GM23248 (cell line): ENCODE data around the gene PCCA. TPM values are rescaled to one million over a fixed set of nuclear protein-coding genes. Genes with fewer than 3 reads are reported as not detected.

Source experiments
- DNase-seq: peaks from one replicate; pipeline ENCODE4 v3.0.0-alpha.2; 2015
- H2AFZ ChIP-seq: fragments of 200-600 bp; sonication (generic); 2 replicates; pipeline ENCODE4 v1.6.1; 2016; ENCODE audit warnings: antibody characterized with exemption
- H3F3A ChIP-seq: fragments of 200-600 bp; sonication (generic); 2 replicates; pipeline ENCODE4 v1.6.1; 2016; ENCODE audit warnings: mild to moderate bottlenecking, antibody characterized with exemption, mixed run types; ENCODE audit not compliant: insufficient read depth
- H3K27ac ChIP-seq: fragments of 200-600 bp; sonication (generic); 2 replicates; pipeline ENCODE4 v1.5.1; 2016; ENCODE audit warnings: mild to moderate bottlenecking
- H3K27me3 ChIP-seq: fragments of 200-600 bp; sonication (generic); replicated peaks from 2 replicates; pipeline ENCODE4 v1.6.1; 2016; ENCODE audit warnings: mild to moderate bottlenecking; ENCODE audit not compliant: insufficient read depth
- H3K36me3 ChIP-seq: fragments of 200-600 bp; sonication (generic); 2 replicates; pipeline ENCODE4 v1.6.1; 2016; ENCODE audit warnings: low read depth, mild to moderate bottlenecking
- H3K4me1 ChIP-seq: fragments of 200-600 bp; sonication (generic); 2 replicates; pipeline ENCODE4 v1.6.1; 2016; ENCODE audit warnings: mild to moderate bottlenecking; ENCODE audit not compliant: insufficient read depth
- H3K4me2 ChIP-seq: fragments of 200-600 bp; sonication (generic); one replicate; pipeline ENCODE4 v1.6.1; 2016; ENCODE audit warnings: mild to moderate bottlenecking; ENCODE audit not compliant: unreplicated experiment
- H3K4me3 ChIP-seq: fragments of 200-600 bp; sonication (generic); 2 replicates; pipeline ENCODE4 v1.5.1; 2016; ENCODE audit warnings: mild to moderate bottlenecking
- H3K79me2 ChIP-seq: fragments of 200-600 bp; sonication (generic); 2 replicates; pipeline ENCODE4 v1.6.1; 2016; ENCODE audit warnings: mild to moderate bottlenecking; ENCODE audit not compliant: insufficient read depth
- H3K9ac ChIP-seq: fragments of 200-600 bp; sonication (generic); 2 replicates; pipeline ENCODE4 v1.6.1; 2016; ENCODE audit warnings: mild to moderate bottlenecking
- H3K9me2 ChIP-seq: fragments of 200-600 bp; sonication (generic); 2 replicates; pipeline ENCODE4 v1.6.1; 2016; ENCODE audit warnings: mixed run types, mild to moderate bottlenecking, moderate library complexity; ENCODE audit not compliant: insufficient read depth
- H3K9me3 ChIP-seq: fragments of 200-600 bp; sonication (generic); one replicate; pipeline ENCODE4 v1.6.1; 2017; ENCODE audit warnings: low read depth
- H4K20me1 ChIP-seq: fragments of 200-600 bp; sonication (generic); 2 replicates; pipeline ENCODE4 v1.6.0; 2016; ENCODE audit not compliant: insufficient read depth
- EZH2 ChIP-seq: fragments of 200-600 bp; sonication (generic); IDR thresholded peaks from 2 replicates; pipeline ENCODE4 v1.6.1; 2018; ENCODE audit warnings: antibody characterized with exemption, mild to moderate bottlenecking; ENCODE audit not compliant: insufficient read depth, poor library complexity, severe bottlenecking
- EZH2phosphoT487 ChIP-seq: fragments of 200-600 bp; sonication (generic); IDR thresholded peaks from 2 replicates; pipeline ENCODE4 v1.6.1; 2018; ENCODE audit warnings: antibody characterized with exemption, moderate library complexity, mild to moderate bottlenecking, low read depth; ENCODE audit not compliant: insufficient read depth
- WGBS, 2 experiments: methylation state at CpG; one replicate each; pipeline ENCODE4 v1.1.6; 2015 to 2017; ENCODE audit warnings: low lambda C conversion rate in 2 of 2, low coverage in 1 of 2; ENCODE audit errors: missing lambda C conversion rate in 2 of 2; 5-methylcytosine and 5-hydroxymethylcytosine counted together
- in situ Hi-C: fragments of 300-500 bp; cut with MboI; formaldehyde crosslinking; loops from 2 replicates; pipeline ENCODE4 v1.15.0; 2020
- polyA plus RNA-seq: library from polyadenylated mRNA; unstranded; fragments of >200 nt; fragmentation: Nextera tagmentation; extraction: Ambion mirVana; gene quantifications from 2 replicates; pipeline ENCODE4 v1.2.1, GENCODE V29; 2016
- total RNA-seq: library from RNA; depleted of rRNA; stranded (reverse); fragments of >200 nt; shearing (Covaris generic); gene quantifications from 2 replicates; pipeline ENCODE4 v1.2.3, GENCODE V29; 2014

The PCCA gene
- total and polyA plus RNA-seq, 2 experiments from 2014 or later = 9.1 to 9.6 TPM

DNA sequence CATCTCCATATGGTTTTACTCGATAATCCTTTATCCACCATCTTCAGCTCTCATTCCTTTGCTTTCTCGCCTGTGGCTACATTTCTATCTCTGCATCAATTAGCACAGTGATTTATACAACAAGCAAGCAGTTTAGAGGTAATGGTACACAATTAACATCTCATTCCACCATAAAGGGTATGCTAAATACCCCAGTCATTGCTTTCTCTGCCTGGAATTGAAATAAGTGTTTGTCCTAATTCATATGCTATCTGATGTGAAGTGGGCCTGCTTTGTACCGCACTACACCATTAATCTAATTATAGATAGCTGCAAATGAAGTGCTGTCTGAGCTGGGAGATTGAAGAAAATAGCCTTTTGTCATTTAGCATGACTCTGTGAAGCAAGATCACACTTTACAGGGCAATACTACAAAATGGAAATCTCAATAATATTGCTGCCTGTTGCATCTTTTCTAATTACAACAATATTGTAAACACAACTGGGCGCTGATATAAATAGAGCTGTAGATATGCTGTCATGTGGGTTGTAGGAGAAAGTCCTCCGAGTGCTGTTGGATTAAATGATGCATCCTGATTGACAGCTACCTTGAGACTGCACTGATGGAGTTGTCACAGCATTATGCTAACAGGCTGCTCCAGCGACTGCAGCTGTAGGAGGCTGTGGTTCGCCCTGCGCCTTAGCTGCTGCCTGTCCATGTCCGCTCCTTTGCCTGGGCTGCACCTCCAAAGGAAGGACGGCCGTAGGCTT, 421.5 kb downstream of the PCCA start:
- Histone ChIP-seq H3K4me1 (no peaks in the 10 kb centered on the region), H3K9ac (no peak overlapping the region), H3F3A (no peaks in the 10 kb centered on the region), H3K36me3 (no peaks in the 10 kb centered on the region), H3K9me2 (no peaks in the 10 kb centered on the region), H3K27me3 (no peaks in the 10 kb centered on the region), H3K79me2 (no peaks in the 10 kb centered on the region), H3K9me3 (no peaks in the 10 kb centered on the region), H3K4me3 (no peak overlapping the region), H3K27ac (no peak overlapping the region), H3K4me2 (no peak overlapping the region), H4K20me1 (no peaks in the 10 kb centered on the region), H2AFZ (no peak overlapping the region)
- TF ChIP-seq EZH2phosphoT487 (no peak), EZH2 (no peak)
- in situ Hi-C loops = loop anchor here (10.0 to 25.0 kb wide), 2 partner anchors 273 to 856 kb away; no protein-coding TSS in a partner anchor
- WGBS, 2 experiments = 94% methylated on average over 11 of the region's 11 CpGs
- no peak for DNase-seq

- Histone ChIP-seq H3K27ac (no peak overlapping the region), H3K4me2 (no peak overlapping the region), H2AFZ (no peak overlapping the region), H3K79me2 (no peaks in the 10 kb centered on the region), H3F3A (no peaks in the 10 kb centered on the region), H3K4me1 (no peaks in the 10 kb centered on the region), H3K9ac (no peak overlapping the region), H3K9me3 (no peaks in the 10 kb centered on the region), H3K27me3 (no peaks in the 10 kb centered on the region), H3K4me3 (no peak overlapping the region), H3K9me2 (no peaks in the 10 kb centered on the region), H3K36me3 (no peaks in the 10 kb centered on the region), H4K20me1 (no peaks in the 10 kb centered on the region)
- in situ Hi-C loops = loop anchor here (10.0 to 25.0 kb wide), 2 partner anchors 274 to 857 kb away; no protein-coding TSS in a partner anchor
- no peak for DNase-seq
- TF ChIP-seq EZH2 = no peak
- TF ChIP-seq EZH2phosphoT487 = no peak
- WGBS, 2 experiments = 80 to 81% methylated on average over 7 of the region's 7 CpGs
Observed at GRCh38 chr13:100511466-100511865, 422.6 kb downstream of the PCCA start.

DNA sequence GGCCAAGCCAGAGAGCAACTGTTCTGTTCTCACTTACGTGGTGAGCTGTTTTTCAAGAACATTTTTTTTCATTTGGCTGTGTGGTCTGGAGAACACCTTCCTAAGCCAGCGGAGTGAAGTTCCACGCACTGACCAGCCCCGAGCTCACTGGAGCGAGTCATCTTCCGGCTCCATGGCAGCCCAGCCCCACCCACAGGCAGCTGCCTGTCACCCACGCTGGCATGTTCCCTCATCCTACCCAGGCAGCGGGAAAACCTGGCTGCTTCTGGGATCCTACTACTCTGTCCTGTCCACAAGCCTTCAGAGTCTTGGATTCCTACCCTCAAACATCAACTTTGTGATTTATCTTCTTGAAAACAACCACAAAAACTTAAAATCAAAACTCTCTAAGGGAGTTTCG, 423.5 kb downstream of the PCCA start:
- no peaks in the 10 kb centered on the region for H3K9me3 ChIP-seq
- no peaks in the 10 kb centered on the region for H3F3A ChIP-seq
- no peaks in the 10 kb centered on the region for H3K36me3 ChIP-seq
- H2AFZ ChIP-seq = no peak overlapping the region
- no peak for DNase-seq
- no peaks in the 10 kb centered on the region for H4K20me1 ChIP-seq
- 94% methylated on average over 9 of the region's 9 CpGs for WGBS, 2 experiments
- no peak overlapping the region for H3K9ac ChIP-seq
- no peaks in the 10 kb centered on the region for H3K9me2 ChIP-seq
- TF ChIP-seq EZH2phosphoT487 (no peak), EZH2 (no peak)
- in situ Hi-C loops = loop anchor here (10.0 to 25.0 kb wide), 2 partner anchors 275 to 858 kb away; no protein-coding TSS in a partner anchor
- no peak overlapping the region for H3K27ac ChIP-seq
- H3K4me2 ChIP-seq = no peak overlapping the region
- H3K27me3 ChIP-seq = no peaks in the 10 kb centered on the region
- no peak overlapping the region for H3K4me3 ChIP-seq
- H3K4me1 ChIP-seq = no peaks in the 10 kb centered on the region
- no peaks in the 10 kb centered on the region for H3K79me2 ChIP-seq

DNA sequence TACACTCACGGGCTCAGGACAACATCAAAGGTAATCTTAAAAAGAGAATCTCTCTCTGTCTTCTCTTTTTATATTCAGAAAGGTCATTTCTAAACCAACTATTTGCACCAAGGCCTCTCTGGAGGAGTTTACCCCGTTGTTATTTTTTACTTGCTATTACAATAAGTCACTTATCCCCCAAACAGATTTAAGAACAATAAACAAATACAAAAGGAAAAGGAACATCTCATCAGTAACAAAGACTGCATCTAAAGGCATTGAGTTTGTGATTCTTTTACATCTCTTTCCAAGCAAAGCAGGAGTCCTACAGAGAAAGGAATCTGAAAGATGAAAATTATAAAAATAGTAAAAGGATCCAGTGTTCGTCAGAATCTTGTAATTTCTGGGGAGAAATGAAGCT, 424.3 kb downstream of the PCCA start:
- in situ Hi-C loops = loop anchor here (10.0 to 25.0 kb wide), 2 partner anchors 276 to 858 kb away; no protein-coding TSS in a partner anchor

More for the DNA sequence above, 424.3 kb downstream of the PCCA start:
- no peaks in the 10 kb centered on the region for H4K20me1 ChIP-seq
- H3K4me1 ChIP-seq = no peaks in the 10 kb centered on the region
- no peaks in the 10 kb centered on the region for H3K27me3 ChIP-seq
- 87 to 88% methylated on average over 3 of the region's 3 CpGs for WGBS, 2 experiments
- no peaks in the 10 kb centered on the region for H3F3A ChIP-seq
- H3K9me2 ChIP-seq = no peaks in the 10 kb centered on the region
- H3K9me3 ChIP-seq = no peaks in the 10 kb centered on the region
- H3K4me3 ChIP-seq = no peak overlapping the region
- no peak overlapping the region for H3K9ac ChIP-seq
- no peak overlapping the region for H3K4me2 ChIP-seq
- no peak overlapping the region for H3K27ac ChIP-seq
- no peak overlapping the region for H2AFZ ChIP-seq
- H3K36me3 ChIP-seq = no peaks in the 10 kb centered on the region
- TF ChIP-seq EZH2 (no peak), EZH2phosphoT487 (no peak)
- no peak for DNase-seq
- H3K79me2 ChIP-seq = no peaks in the 10 kb centered on the region
